CD8-positive, alpha-beta memory T cell (primary cell): ENCODE data around the gene CEP112. TPM values are rescaled to one million over a fixed set of nuclear protein-coding genes. Genes with fewer than 3 reads are reported as not detected.

ENCODE experiments used
- CTCF ChIA-PET: fragments of 350-600 bp; sonication (Branson Sonifier 250); formaldehyde crosslinking; loops from one replicate; lab custom pipeline; 2021; ENCODE audit warnings: antibody characterized with exemption; lab: Charles Lee
- POLR2A ChIA-PET: fragments of 350-600 bp; sonication (Branson Sonifier 250); formaldehyde crosslinking; loops from one replicate; lab custom pipeline; 2021; ENCODE audit warnings: antibody characterized with exemption; lab: Charles Lee
- DNase-seq, 5 donors: peaks; one replicate each; pipeline versions ENCODE4 v3.0.0 to v3.0.0-alpha.2; 2020 to 2022; ENCODE audit warnings: mixed read lengths in 1 of 5
- H3K27ac ChIP-seq: one replicate; pipeline ENCODE4 v1.7.0; 2013; ENCODE audit warnings: low read depth, mild to moderate bottlenecking, low read length, moderate library complexity
- H3K27me3 ChIP-seq: 2 replicates; pipeline ENCODE4 v1.7.0; 2013; ENCODE audit warnings: low read length, mild to moderate bottlenecking; ENCODE audit not compliant: insufficient read depth, poor library complexity, severe bottlenecking
- H3K36me3 ChIP-seq: 2 replicates; pipeline ENCODE4 v1.7.0; 2013; ENCODE audit warnings: mild to moderate bottlenecking, low read length, moderate library complexity; ENCODE audit not compliant: insufficient read depth
- H3K4me1 ChIP-seq: 2 replicates; pipeline ENCODE4 v1.7.0; 2013; ENCODE audit warnings: mild to moderate bottlenecking, low read length, moderate library complexity; ENCODE audit not compliant: insufficient read depth
- H3K4me3 ChIP-seq: 2 replicates; pipeline ENCODE4 v1.7.0; 2013; ENCODE audit warnings: mild to moderate bottlenecking, low read length
- H3K9me3 ChIP-seq: 2 replicates; pipeline ENCODE4 v1.7.0; 2013; ENCODE audit warnings: mild to moderate bottlenecking, low read length
- H3K27ac Mint-ChIP-seq, 8 donors: one replicate each; pipeline ENCODE4 v1.8.0; 2020 to 2021; ENCODE audit warnings: mixed read lengths in 8 of 8, mild to moderate bottlenecking in 6 of 8, inconsistent platforms in 3 of 8, moderate library complexity in 3 of 8
- H3K27me3 Mint-ChIP-seq, 2 donors: one replicate each; pipeline ENCODE4 v1.8.0; 2020 to 2021; ENCODE audit warnings: mixed read lengths in 2 of 2, mild to moderate bottlenecking in 1 of 2, moderate library complexity in 1 of 2
- H3K36me3 Mint-ChIP-seq, 3 donors: one replicate each; pipeline ENCODE4 v1.8.0; 2020 to 2021; ENCODE audit warnings: mixed read lengths in 3 of 3, inconsistent platforms in 1 of 3, mild to moderate bottlenecking in 1 of 3
- H3K4me1 Mint-ChIP-seq, 3 donors: one replicate each; pipeline ENCODE4 v1.8.0; 2020 to 2021; ENCODE audit warnings: mixed read lengths in 3 of 3, inconsistent platforms in 1 of 3, mild to moderate bottlenecking in 1 of 3
- H3K4me3 Mint-ChIP-seq, 7 donors: one replicate each; pipeline ENCODE4 v1.8.0; 2020 to 2021; ENCODE audit warnings: mixed read lengths in 7 of 7, mild to moderate bottlenecking in 6 of 7, moderate library complexity in 4 of 7, inconsistent platforms in 2 of 7
- H3K9me3 Mint-ChIP-seq, 5 donors: one replicate each; pipeline ENCODE4 v1.8.0; 2020 to 2022; ENCODE audit warnings: mixed read lengths in 5 of 5, mild to moderate bottlenecking in 3 of 5, moderate library complexity in 2 of 5, inconsistent platforms in 1 of 5
- polyA plus RNA-seq: library from polyadenylated mRNA; unstranded; fragments of 300-500 nt; fragmentation: Illumina TruSeq; gene quantifications from one replicate; pipeline ENCODE4 v1.2.3, GENCODE V29; 2021
- total RNA-seq, 2 experiments: library from RNA; stranded (reverse); gene quantifications; one replicate each; pipeline ENCODE4 v1.2.3, GENCODE V29; 2021

Gene CEP112
- total and polyA plus RNA-seq, 3 experiments from 2014 or later = 0.64 to 4.5 (median 3.0) TPM

DNA sequence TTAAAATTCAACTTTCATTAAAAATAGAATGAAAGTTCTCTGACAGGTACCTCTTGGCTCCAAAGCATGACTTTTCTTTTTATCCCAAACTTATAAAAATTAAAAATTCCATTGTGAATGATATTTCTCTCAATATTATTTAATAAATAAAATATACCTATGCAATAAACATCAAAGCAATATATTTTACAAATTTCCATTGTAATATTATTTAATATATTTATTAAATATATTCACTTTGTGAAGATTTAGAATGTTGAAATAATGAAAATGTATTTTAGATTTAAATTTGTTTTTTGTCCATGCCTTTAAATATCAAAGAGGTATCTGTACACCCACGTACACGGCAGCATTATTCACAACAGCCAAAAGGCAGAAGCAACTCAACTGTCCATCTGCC, 147.8 kb downstream of the CEP112 start:
- POLR2A ChIA-PET = no interaction called here

DNA sequence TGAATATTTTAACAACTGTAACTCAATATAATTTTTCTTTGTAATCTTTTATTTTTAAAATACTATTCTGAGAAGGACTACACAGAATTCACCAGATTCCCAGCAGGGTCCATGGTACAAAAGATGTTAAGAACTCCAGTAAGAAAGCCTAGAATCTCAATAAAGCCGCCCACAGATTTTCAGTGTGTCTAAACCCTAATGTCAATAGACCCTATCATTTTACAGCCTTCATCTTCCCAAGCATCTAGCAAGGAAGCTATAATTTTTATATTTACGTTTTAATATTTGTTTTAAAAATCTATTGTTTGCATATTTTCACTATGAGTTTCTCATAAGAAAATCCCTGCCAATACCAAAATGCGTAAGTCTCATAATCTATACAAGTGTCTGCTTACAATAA, 148.5 kb downstream of the CEP112 start:
- H3K27ac Mint-ChIP-seq = no peak overlapping the region
- Histone ChIP-seq H3K27ac (no peak overlapping the region), H3K36me3 (no peaks in the 10 kb centered on the region), H3K9me3 (no peaks in the 10 kb centered on the region), H3K27me3 (no peaks in the 10 kb centered on the region), H3K4me1 (no peaks in the 10 kb centered on the region), H3K4me3 (no peak overlapping the region)
- CTCF ChIA-PET = no interaction called here
- no peaks in the 10 kb centered on the region for H3K27me3 Mint-ChIP-seq
- H3K4me1 Mint-ChIP-seq = no peaks in the 10 kb centered on the region
- no peak overlapping the region for H3K4me3 Mint-ChIP-seq
- POLR2A ChIA-PET = no interaction called here
- H3K9me3 Mint-ChIP-seq = no peaks in the 10 kb centered on the region
- DNase-seq = no peak
- H3K36me3 Mint-ChIP-seq = no peaks in the 10 kb centered on the region

More for the DNA sequence above, 147.8 kb downstream of the CEP112 start:
- peaks cover 0 to 2% (median 0%) of the 10 kb centered on the region in 5 donors for H3K9me3 Mint-ChIP-seq
- Histone ChIP-seq H3K4me1 (no peaks in the 10 kb centered on the region), H3K27me3 (no peaks in the 10 kb centered on the region), H3K36me3 (no peaks in the 10 kb centered on the region), H3K4me3 (no peak overlapping the region), H3K27ac (no peak overlapping the region), H3K9me3 (no peaks in the 10 kb centered on the region)
- no peaks in the 10 kb centered on the region for H3K4me1 Mint-ChIP-seq
- H3K4me3 Mint-ChIP-seq = no peak overlapping the region
- CTCF ChIA-PET = no interaction called here
- H3K27me3 Mint-ChIP-seq = no peaks in the 10 kb centered on the region
- H3K36me3 Mint-ChIP-seq = no peaks in the 10 kb centered on the region
- no peak for DNase-seq
- no peak overlapping the region for H3K27ac Mint-ChIP-seq

DNA sequence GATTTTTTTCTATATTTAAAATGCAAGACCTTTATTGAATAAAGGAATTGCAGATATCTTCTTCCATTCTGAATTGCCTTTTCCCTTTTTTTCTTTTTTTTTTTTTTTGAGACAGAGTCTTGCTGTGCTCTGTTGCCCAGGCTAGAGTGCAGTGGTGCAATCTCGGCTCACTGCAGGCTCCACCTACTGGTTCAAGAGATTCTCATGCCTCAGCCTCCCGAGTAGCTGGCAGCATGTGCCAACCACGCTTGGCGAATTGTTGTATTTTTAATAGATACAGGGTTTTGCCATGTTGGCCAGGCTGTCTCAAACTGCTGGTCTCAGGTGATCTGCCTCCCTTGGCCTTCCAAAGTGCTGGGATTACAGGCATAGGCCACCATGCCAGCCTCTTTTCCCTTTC, 151.5 kb downstream of the CEP112 start:
- DNase-seq = no peak
- no peaks in the 10 kb centered on the region for H3K4me1 ChIP-seq
- CTCF ChIA-PET = no interaction called here
- no peaks in the 10 kb centered on the region for H3K36me3 ChIP-seq
- H3K9me3 ChIP-seq = no peaks in the 10 kb centered on the region
- no peak overlapping the region for H3K27ac ChIP-seq
- no peaks in the 10 kb centered on the region for H3K27me3 Mint-ChIP-seq
- H3K36me3 Mint-ChIP-seq = peaks cover 0 to under 1% (median 0%) of the 10 kb centered on the region in 3 donors
- H3K4me3 ChIP-seq = no peak overlapping the region
- H3K4me3 Mint-ChIP-seq = no peak overlapping the region
- H3K9me3 Mint-ChIP-seq = no peaks in the 10 kb centered on the region
- no peak overlapping the region for H3K27ac Mint-ChIP-seq
- H3K27me3 ChIP-seq = no peaks in the 10 kb centered on the region
- H3K4me1 Mint-ChIP-seq = no peaks in the 10 kb centered on the region
- POLR2A ChIA-PET = no interaction called here

DNA sequence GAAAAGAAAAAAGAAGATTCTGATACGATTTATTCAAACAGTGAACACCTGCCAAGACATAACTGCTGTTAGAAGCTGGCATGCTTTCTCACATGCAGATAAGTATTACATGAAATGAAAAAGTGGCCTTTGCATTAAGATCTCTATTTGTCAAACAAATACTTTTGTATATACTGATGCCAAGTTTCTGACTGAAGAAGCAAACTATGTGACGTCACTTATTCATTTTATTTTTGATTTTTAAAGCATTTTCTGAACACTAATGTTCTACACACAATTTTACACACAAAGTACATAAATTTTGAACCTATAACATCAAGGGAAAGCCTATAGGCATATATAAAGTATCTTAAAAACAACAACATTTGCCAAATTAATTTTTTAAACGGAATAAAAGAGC, 153.8 kb downstream of the CEP112 start:
- Mint-ChIP-seq H3K36me3 (peaks cover 0 to 7% (median 0%) of the 10 kb centered on the region in 3 donors), H3K27ac (no peak overlapping the region), H3K27me3 (no peaks in the 10 kb centered on the region), H3K4me1 (no peaks in the 10 kb centered on the region), H3K9me3 (no peaks in the 10 kb centered on the region), H3K4me3 (no peak overlapping the region)
- no peaks in the 10 kb centered on the region for H3K4me1 ChIP-seq
- no peaks in the 10 kb centered on the region for H3K27me3 ChIP-seq
- DNase-seq = no peak
- ChIA-PET POLR2A (no interaction called here), CTCF (no interaction called here)
- no peaks in the 10 kb centered on the region for H3K36me3 ChIP-seq
- H3K27ac ChIP-seq = no peak overlapping the region
- H3K4me3 ChIP-seq = no peak overlapping the region
- no peaks in the 10 kb centered on the region for H3K9me3 ChIP-seq

DNA sequence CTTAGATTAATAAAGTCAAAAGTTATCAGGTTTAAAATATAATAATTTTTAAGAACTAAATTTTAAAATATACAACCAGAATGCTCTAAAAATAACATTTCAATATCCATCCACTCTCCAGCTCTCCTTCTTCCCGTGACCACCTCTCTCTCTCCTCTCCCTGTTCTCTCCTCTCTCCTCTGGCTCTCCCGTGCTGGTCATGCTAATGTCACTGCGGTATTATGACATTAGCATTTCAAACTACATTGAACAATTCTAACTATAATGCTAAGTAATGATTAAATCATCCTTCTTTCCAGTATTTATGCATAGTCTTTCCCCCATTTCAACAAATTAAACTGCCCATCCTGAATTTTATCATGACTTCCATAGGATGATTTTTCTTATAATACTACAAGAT, 154.7 kb downstream of the CEP112 start:
- Histone ChIP-seq H3K36me3 (no peaks in the 10 kb centered on the region), H3K27ac (no peak overlapping the region), H3K4me3 (no peak overlapping the region), H3K4me1 (no peaks in the 10 kb centered on the region), H3K27me3 (no peaks in the 10 kb centered on the region), H3K9me3 (no peaks in the 10 kb centered on the region)
- no peak for DNase-seq
- ChIA-PET CTCF (no interaction called here), POLR2A (no interaction called here)
- H3K4me3 Mint-ChIP-seq = no peak overlapping the region
- no peak overlapping the region for H3K27ac Mint-ChIP-seq
- no peaks in the 10 kb centered on the region for H3K27me3 Mint-ChIP-seq
- H3K36me3 Mint-ChIP-seq = peaks cover 0 to 7% (median 2%) of the 10 kb centered on the region in 3 donors
- no peaks in the 10 kb centered on the region for H3K4me1 Mint-ChIP-seq
- H3K9me3 Mint-ChIP-seq = no peaks in the 10 kb centered on the region

DNA sequence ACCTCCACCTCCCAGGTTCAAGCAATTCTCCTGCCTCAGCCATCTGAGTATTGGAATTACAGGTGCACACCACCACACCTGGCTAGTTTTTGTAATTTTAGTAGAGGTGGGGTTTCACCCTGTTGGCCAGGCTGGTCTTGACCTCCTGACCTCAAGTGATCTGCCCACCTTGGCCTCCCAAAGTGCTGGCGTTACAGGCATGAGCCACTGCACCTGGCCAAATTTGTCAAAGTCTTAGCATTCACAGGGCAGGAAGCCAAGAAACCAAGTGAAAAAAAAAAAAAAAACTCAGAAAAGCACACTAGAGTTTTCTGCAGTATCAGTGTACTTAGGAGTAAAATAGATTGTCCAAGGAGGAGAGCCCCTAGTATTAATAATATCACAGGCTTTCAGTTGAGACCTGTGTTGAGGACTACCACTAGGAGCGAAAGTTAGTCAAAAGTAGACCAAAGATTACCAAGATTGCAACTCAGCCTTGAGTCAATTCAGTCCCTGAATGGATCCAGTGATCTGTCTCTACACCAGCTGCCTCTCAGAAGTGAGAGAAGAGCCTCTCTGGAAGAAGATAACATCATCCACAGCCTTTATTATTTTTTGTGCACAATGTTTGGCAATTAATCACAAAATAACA, 159.7 kb downstream of the CEP112 start:
- H3K4me3 Mint-ChIP-seq = no peak overlapping the region
- Histone ChIP-seq H3K27ac (no peak overlapping the region), H3K4me3 (no peak overlapping the region), H3K9me3 (no peaks in the 10 kb centered on the region), H3K36me3 (no peaks in the 10 kb centered on the region), H3K4me1 (no peaks in the 10 kb centered on the region), H3K27me3 (no peaks in the 10 kb centered on the region)
- ChIA-PET POLR2A (no interaction called here), CTCF (no interaction called here)
- no peak for DNase-seq
- no peaks in the 10 kb centered on the region for H3K4me1 Mint-ChIP-seq
- no peaks in the 10 kb centered on the region for H3K27me3 Mint-ChIP-seq
- H3K36me3 Mint-ChIP-seq = peaks cover 0 to 7% (median 3%) of the 10 kb centered on the region in 3 donors
- H3K9me3 Mint-ChIP-seq = no peaks in the 10 kb centered on the region
- H3K27ac Mint-ChIP-seq = no peak overlapping the region

DNA sequence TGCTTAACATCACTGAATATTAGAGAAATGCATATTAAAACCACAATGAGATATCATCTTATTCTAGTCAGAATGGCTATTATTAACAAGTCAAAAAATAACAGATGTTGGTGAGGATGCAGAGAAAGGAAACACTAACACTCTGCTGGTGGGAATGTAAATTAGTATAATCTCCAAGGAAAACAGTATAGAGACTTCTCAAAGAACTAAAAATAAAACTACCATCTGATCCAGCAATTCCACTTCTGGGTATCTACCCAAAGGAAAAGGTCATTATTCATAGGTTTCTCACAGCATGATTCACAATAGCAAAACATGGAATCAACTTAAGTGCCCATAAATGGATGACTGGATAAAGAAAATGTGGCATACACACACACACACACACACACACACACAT, 166.4 kb downstream of the CEP112 start:
- Histone ChIP-seq H3K4me3 (no peak overlapping the region), H3K9me3 (no peaks in the 10 kb centered on the region), H3K27ac (no peak overlapping the region), H3K36me3 (no peaks in the 10 kb centered on the region), H3K4me1 (no peaks in the 10 kb centered on the region), H3K27me3 (no peaks in the 10 kb centered on the region)
- H3K4me1 Mint-ChIP-seq = no peaks in the 10 kb centered on the region
- POLR2A ChIA-PET = no interaction called here
- H3K27ac Mint-ChIP-seq = no peak overlapping the region
- CTCF ChIA-PET = no interaction called here
- peaks cover 0 to 4% of the 10 kb centered on the region in 2 donors for H3K27me3 Mint-ChIP-seq
- peaks cover 22 to 36% (median 31%) of the 10 kb centered on the region in 5 donors for H3K9me3 Mint-ChIP-seq
- H3K36me3 Mint-ChIP-seq = peaks cover 2 to 37% (median 10%) of the 10 kb centered on the region in 3 donors
- no peak overlapping the region for H3K4me3 Mint-ChIP-seq
- DNase-seq = no peak

DNA sequence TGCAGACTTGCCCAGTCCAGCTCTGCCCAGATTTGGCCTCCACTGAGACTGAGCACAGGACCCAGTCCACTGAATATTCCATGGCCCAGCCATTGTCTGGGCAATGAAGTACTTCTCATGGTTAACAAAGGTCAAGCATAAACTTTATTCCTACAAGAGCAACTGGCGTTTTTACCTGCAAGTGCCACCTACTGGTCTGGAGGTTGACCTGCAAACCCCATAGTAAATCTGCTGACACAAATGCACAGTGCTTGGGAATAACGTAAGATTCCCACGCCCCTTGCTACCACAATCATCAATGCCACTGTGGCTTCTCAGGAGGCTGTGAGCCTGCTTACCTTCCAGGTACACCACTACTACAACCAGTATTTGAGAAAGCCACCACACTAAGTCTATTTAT, 170.2 kb downstream of the CEP112 start:
- no peak overlapping the region for H3K4me3 Mint-ChIP-seq
- POLR2A ChIA-PET = no interaction called here
- H3K36me3 Mint-ChIP-seq = peaks cover 1 to 37% (median 10%) of the 10 kb centered on the region in 3 donors
- H3K27me3 Mint-ChIP-seq = peaks cover 0 to 6% of the 10 kb centered on the region in 2 donors
- H3K4me1 Mint-ChIP-seq = no peaks in the 10 kb centered on the region
- H3K27me3 ChIP-seq = no peaks in the 10 kb centered on the region
- H3K9me3 ChIP-seq = no peaks in the 10 kb centered on the region
- no peak overlapping the region for H3K27ac ChIP-seq
- H3K27ac Mint-ChIP-seq = no peak overlapping the region
- H3K36me3 ChIP-seq = no peaks in the 10 kb centered on the region
- no peak overlapping the region for H3K4me3 ChIP-seq
- CTCF ChIA-PET = no interaction called here
- no peaks in the 10 kb centered on the region for H3K4me1 ChIP-seq
- peaks cover 22 to 36% (median 31%) of the 10 kb centered on the region in 5 donors for H3K9me3 Mint-ChIP-seq
- no peak for DNase-seq
